AG09309 (cell line): Measurements from ENCODE around the gene SMIM5.

Source experiments
- DNase-seq: peaks from one replicate; pipeline ENCODE4 v3.0.0-alpha.2; 2010; ENCODE audit warnings: low read depth
- H3K4me3 ChIP-seq: 2 replicates; pipeline ENCODE4 v1.5.1; 2011; ENCODE audit warnings: mild to moderate bottlenecking, low read depth, low read length, moderate library complexity; ENCODE audit not compliant: control insufficient read depth
- CTCF ChIP-seq: IDR thresholded peaks from 2 replicates; pipeline ENCODE4 v1.5.1; 2011; ENCODE audit warnings: mild to moderate bottlenecking, low read depth, low read length, inconsistent platforms; ENCODE audit not compliant: insufficient read depth, control insufficient read depth; ENCODE audit errors: missing control alignments

SMIM5 gene

GRCh38 chr17:75643643-75644017, 10.4 kb downstream of the SMIM5 start:
- no peak for TF ChIP-seq CTCF
- no peak for DNase-seq
- H3K4me3 ChIP-seq = no peak overlapping the region

GRCh38 chr17:75645501-75645888, 12.3 kb downstream of the SMIM5 start:
- H3K4me3 ChIP-seq = no peak overlapping the region
- DNase-seq = no peak
- no peak for TF ChIP-seq CTCF

- no peak for TF ChIP-seq CTCF
- H3K4me3 ChIP-seq = no peak overlapping the region
- no peak for DNase-seq
These were observed 12.8 kb downstream of the SMIM5 start for GRCh38 chr17:75645889-75646637.

- DNase-seq = no peak
- H3K4me3 ChIP-seq = no peak overlapping the region
- TF ChIP-seq CTCF = no peak
These were observed 13.4 kb downstream of the SMIM5 start for GRCh38 chr17:75646638-75646992.

GRCh38 chr17:75647061-75647460, 13.8 kb downstream of the SMIM5 start:
- no peak overlapping the region for H3K4me3 ChIP-seq
- TF ChIP-seq CTCF = no peak
- no peak for DNase-seq

- TF ChIP-seq CTCF = no peak
- no peak for DNase-seq
- H3K4me3 ChIP-seq = no peak overlapping the region
These were observed 14.7 kb downstream of the SMIM5 start for GRCh38 chr17:75647921-75648320.

- DNase-seq = no peak
- TF ChIP-seq CTCF = no peak
- H3K4me3 ChIP-seq = no peak overlapping the region
These were observed 16.5 kb downstream of the SMIM5 start for GRCh38 chr17:75649687-75650086.
